ENCODE measurements around the gene SFTPB.
A peak's percentile ranks its signal among the peaks of the same experiment; 100 is the strongest.
"Not testable (repeated sequence)": the region's sequence is repeated elsewhere in the genome, so short reads cannot be mapped to it uniquely, and the experiment has no call there.

SFTPB gene

GRCh38 chr2:85714841-85715240 lies 46.8 kb upstream of the SFTPB start:
- DNase-seq (no peak), ATAC-seq (ENCODE audit: insufficient read depth, low read depth) (peak; percentile 82)
- H3K36me3 ChIP-seq (ENCODE audit: insufficient read depth, low read length): no peaks in the 10 kb centered on the region
- H4K20me1 ChIP-seq (ENCODE audit: insufficient read depth, low read length): no peaks in the 10 kb centered on the region
- H2AFZ ChIP-seq (ENCODE audit: low read depth, low read length): no peak overlapping the region
- H3K27ac ChIP-seq (ENCODE audit: low read length): no peak overlapping the region
- no peak overlapping the region for H3K4me3 ChIP-seq (ENCODE audit: low read depth in 1 of 2, low read length in 2 of 2)
- peaks cover 10% of the 10 kb centered on the region for H3K4me1 ChIP-seq (ENCODE audit: insufficient read depth, low read length)
- peak overlapping the region; percentile 39; the same call in 1 of the 2 replicates for H3K4me2 ChIP-seq (ENCODE audit: insufficient read depth, low read length)
- no peak overlapping the region for H3K9ac ChIP-seq (ENCODE audit: low read depth, low read length)
- H3K79me2 ChIP-seq (ENCODE audit: insufficient read depth, low read length): no peaks in the 10 kb centered on the region
- no peak for TF ChIP-seq EZH2 (IDR thresholded peaks at IDR 0.05; ENCODE audit: borderline replicate concordance, low read depth, low read length, severe bottlenecking)
- TF ChIP-seq, protein P1, sequence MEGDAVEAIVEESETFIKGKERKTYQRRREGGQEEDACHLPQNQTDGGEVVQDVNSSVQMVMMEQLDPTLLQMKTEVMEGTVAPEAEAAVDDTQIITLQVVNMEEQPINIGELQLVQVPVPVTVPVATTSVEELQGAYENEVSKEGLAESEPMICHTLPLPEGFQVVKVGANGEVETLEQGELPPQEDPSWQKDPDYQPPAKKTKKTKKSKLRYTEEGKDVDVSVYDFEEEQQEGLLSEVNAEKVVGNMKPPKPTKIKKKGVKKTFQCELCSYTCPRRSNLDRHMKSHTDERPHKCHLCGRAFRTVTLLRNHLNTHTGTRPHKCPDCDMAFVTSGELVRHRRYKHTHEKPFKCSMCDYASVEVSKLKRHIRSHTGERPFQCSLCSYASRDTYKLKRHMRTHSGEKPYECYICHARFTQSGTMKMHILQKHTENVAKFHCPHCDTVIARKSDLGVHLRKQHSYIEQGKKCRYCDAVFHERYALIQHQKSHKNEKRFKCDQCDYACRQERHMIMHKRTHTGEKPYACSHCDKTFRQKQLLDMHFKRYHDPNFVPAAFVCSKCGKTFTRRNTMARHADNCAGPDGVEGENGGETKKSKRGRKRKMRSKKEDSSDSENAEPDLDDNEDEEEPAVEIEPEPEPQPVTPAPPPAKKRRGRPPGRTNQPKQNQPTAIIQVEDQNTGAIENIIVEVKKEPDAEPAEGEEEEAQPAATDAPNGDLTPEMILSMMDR (IDR thresholded peaks at IDR 0.05; ENCODE audit: borderline replicate concordance, extremely low read depth, low read length, poor library complexity, severe bottlenecking): no peak
- H3K27me3 ChIP-seq (ENCODE audit: insufficient read depth, low read length, poor library complexity): peaks cover 3% of the 10 kb centered on the region
- no peaks in the 10 kb centered on the region for H3K9me3 ChIP-seq (ENCODE audit: insufficient read depth, low read length, severe bottlenecking)

- H3K4me2 ChIP-seq (ENCODE audit: insufficient read depth, low read length): peak overlapping the region; percentile 39; the same call in 1 of the 2 replicates
These were observed 46.4 kb upstream of the SFTPB start for GRCh38 chr2:85714421-85714820.

DNA sequence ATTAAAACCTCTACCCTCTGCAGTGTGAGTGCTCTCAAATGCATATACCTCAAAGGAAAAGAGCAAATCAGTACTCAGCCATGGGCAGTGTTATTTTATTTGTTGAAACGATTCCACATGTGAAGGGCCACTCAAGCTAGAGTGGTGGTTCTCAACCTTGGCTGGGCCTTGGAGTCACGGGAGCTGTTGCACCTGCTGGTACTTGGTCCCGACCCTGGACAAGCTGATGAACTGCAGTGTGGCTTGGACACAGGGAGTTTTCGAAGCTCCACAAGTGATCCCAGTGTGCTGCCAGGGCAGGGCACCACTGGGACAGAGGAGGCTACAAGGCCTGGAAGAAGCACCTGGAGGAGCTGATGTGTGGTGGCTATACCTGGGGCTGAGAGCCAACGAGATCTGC lies 45.8 kb upstream of the SFTPB start:
- no peaks in the 10 kb centered on the region for H3K79me2 ChIP-seq (ENCODE audit: insufficient read depth, low read length)
- no peak overlapping the region for H3K4me2 ChIP-seq (ENCODE audit: insufficient read depth, low read length)
- no peaks in the 10 kb centered on the region for H4K20me1 ChIP-seq (ENCODE audit: insufficient read depth, low read length)
- H3K4me3 ChIP-seq (ENCODE audit: low read depth in 1 of 2, low read length in 2 of 2): no peak overlapping the region
- no peak overlapping the region for H3K27ac ChIP-seq (ENCODE audit: low read length)
- no peaks in the 10 kb centered on the region for H3K36me3 ChIP-seq (ENCODE audit: insufficient read depth, low read length)
- peaks cover 10% of the 10 kb centered on the region for H3K4me1 ChIP-seq (ENCODE audit: insufficient read depth, low read length)
- TF ChIP-seq EZH2 (IDR thresholded peaks at IDR 0.05; ENCODE audit: borderline replicate concordance, low read depth, low read length, severe bottlenecking): no peak
- H2AFZ ChIP-seq (ENCODE audit: low read depth, low read length): no peak overlapping the region
- DNase-seq (no peak), ATAC-seq (ENCODE audit: insufficient read depth, low read depth) (no peak)
- no peaks in the 10 kb centered on the region for H3K9me3 ChIP-seq (ENCODE audit: insufficient read depth, low read length, severe bottlenecking)
- peaks cover 3% of the 10 kb centered on the region for H3K27me3 ChIP-seq (ENCODE audit: insufficient read depth, low read length, poor library complexity)
- no peak overlapping the region for H3K9ac ChIP-seq (ENCODE audit: low read depth, low read length)

More at GRCh38 chr2:85714421-85714820, 46.4 kb upstream of the SFTPB start:
- H2AFZ ChIP-seq (ENCODE audit: low read depth, low read length); H3K27me3 ChIP-seq (ENCODE audit: insufficient read depth, low read length, poor library complexity); H4K20me1 ChIP-seq (ENCODE audit: insufficient read depth, low read length); H3K9me3 ChIP-seq (ENCODE audit: insufficient read depth, low read length, severe bottlenecking); H3K4me3 ChIP-seq (ENCODE audit: low read depth in 1 of 2, low read length in 2 of 2); H3K27ac ChIP-seq (ENCODE audit: low read length); H3K9ac ChIP-seq (ENCODE audit: low read depth, low read length); DNase-seq; H3K36me3 ChIP-seq (ENCODE audit: insufficient read depth, low read length); H3K79me2 ChIP-seq (ENCODE audit: insufficient read depth, low read length): not testable (repeated sequence)
- peaks cover 10% of the 10 kb centered on the region for H3K4me1 ChIP-seq (ENCODE audit: insufficient read depth, low read length)
- peak; percentile 37; the same call in 2 of the 3 replicates for ATAC-seq (ENCODE audit: insufficient read depth, low read depth)

DNA sequence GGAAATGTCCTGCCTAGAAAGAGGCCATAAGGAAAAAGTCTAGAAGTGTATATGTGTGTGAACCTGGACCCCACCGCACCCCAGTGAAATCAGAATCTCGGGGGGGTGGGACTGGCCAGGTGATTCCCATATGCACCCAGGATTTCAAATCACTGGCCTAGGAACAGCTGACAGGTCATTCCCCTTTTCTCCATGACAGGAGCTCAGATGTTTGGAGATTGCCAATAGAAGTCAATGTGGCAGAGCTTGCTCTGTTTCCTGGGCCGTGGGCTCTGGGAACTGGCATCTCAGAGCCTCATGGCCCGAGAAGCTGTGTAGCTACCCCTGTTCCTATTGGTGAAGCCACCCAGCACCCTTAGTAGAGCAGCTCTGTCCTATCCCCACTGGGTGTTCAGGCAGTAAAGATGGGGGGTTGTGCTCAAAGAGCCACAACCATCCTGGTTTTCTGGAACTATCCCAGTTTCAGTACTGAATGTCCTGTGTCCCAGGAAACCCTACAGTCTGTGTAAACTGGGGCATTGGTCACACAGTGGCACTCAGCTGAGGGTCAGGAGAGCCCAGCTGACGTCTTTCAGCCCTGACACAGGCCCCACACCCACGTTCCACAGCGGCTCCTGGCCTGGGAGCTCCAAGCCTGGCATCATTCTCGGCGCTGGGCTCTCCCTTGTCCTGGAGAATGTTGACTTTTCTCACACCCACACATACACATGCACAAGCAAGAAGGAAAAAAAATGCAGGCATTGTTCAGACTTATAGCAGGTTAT lies 45.0 kb upstream of the SFTPB start:
- no peak overlapping the region for H3K4me2 ChIP-seq (ENCODE audit: insufficient read depth, low read length)

More for the DNA sequence above, 45.0 kb upstream of the SFTPB start:
- Histone ChIP-seq H3K27me3 (ENCODE audit: insufficient read depth, low read length, poor library complexity) (peaks cover 7% of the 10 kb centered on the region), H2AFZ (ENCODE audit: low read depth, low read length) (no peak overlapping the region), H3K36me3 (ENCODE audit: insufficient read depth, low read length) (no peaks in the 10 kb centered on the region), H4K20me1 (ENCODE audit: insufficient read depth, low read length) (no peaks in the 10 kb centered on the region), H3K79me2 (ENCODE audit: insufficient read depth, low read length) (no peaks in the 10 kb centered on the region), H3K27ac (ENCODE audit: low read length) (no peak overlapping the region), H3K9ac (ENCODE audit: low read depth, low read length) (no peak overlapping the region), H3K4me1 (ENCODE audit: insufficient read depth, low read length) (peaks cover 10% of the 10 kb centered on the region), H3K9me3 (ENCODE audit: insufficient read depth, low read length, severe bottlenecking) (no peaks in the 10 kb centered on the region), H3K4me3 (ENCODE audit: low read depth in 1 of 2, low read length in 2 of 2) (no peak overlapping the region)
- TF ChIP-seq, protein P1 (IDR thresholded peaks at IDR 0.05; ENCODE audit: borderline replicate concordance, extremely low read depth, low read length, poor library complexity, severe bottlenecking): no peak
- no peak for TF ChIP-seq EZH2 (IDR thresholded peaks at IDR 0.05; ENCODE audit: borderline replicate concordance, low read depth, low read length, severe bottlenecking)
- no peak for ATAC-seq (ENCODE audit: insufficient read depth, low read depth)
- DNase-seq: no peak

Data from DND-41 (cell line).